Suprapubic skin (tissue), 4 donors: ENCODE data around the gene MAP2K5.

ENCODE experiments used
- EP300 ChIP-seq: sonication (generic); formaldehyde crosslinking; IDR thresholded peaks from one replicate; pipeline ENCODE4 v1.6.1; 2017; ENCODE audit warnings: antibody characterized with exemption
- POLR2A ChIP-seq, 2 donors: fragments of 450-650 bp; IDR thresholded peaks; one replicate each; pipeline ENCODE4 v1.6.1; 2017; ENCODE audit warnings: antibody characterized with exemption in 2 of 2, mild to moderate bottlenecking in 2 of 2, moderate library complexity in 2 of 2
- POLR2AphosphoS5 ChIP-seq, 3 donors: sonication (generic); formaldehyde crosslinking; IDR thresholded peaks; one replicate each; pipeline ENCODE4 v1.6.1; 2017; ENCODE audit warnings: antibody characterized with exemption in 3 of 3
- TF ChIP-seq, protein P1 (sequence below), 2 donors: fragments of 200-600 bp in 1 of 2; fragments of 450-650 bp in 1 of 2; sonication (generic) in 1 of 2; IDR thresholded peaks; one replicate each; pipeline ENCODE4 v1.5.1; 2016 to 2019; ENCODE audit warnings: antibody characterized with exemption in 2 of 2, mild to moderate bottlenecking in 1 of 2, moderate library complexity in 1 of 2

DNA sequence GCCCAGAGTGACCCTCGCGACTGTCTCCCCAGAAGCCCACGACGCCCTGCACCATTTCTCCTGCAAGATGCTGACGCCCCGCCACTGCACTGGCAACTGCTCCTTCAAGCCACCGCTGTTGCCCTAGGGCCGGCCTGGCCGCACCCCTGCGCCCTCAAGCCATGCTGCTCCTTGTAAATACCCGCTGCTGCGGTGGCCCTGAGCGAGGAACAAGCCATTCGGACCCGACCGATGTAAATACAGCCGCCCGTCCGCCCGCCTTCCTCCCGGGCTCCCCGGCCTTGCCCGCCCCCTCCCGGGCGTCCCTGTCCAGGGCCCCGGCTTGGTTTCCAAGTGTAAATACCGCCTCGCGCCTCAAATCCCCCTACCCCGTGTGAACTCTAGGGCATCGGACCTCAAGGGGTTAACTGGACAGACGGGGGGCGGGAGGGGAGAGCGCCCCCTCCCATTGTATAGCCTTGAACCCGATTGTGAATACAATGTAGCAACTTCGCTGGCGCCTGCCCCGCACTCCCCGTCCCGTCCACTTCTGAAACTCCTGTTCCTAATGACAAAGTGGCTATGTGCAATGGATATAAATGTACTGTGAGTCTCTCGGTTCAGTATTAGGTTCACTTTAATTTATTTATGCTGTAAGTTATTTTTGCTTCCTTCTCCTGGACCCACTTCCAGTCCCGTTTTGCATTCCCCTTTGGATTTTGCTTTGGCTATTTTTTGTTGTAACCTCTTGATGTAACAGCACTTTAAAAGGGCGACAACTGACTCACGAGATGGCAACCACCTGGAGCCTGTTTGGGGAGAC lies 291.4 kb downstream of the MAP2K5 start:
- TF ChIP-seq, protein P1, sequence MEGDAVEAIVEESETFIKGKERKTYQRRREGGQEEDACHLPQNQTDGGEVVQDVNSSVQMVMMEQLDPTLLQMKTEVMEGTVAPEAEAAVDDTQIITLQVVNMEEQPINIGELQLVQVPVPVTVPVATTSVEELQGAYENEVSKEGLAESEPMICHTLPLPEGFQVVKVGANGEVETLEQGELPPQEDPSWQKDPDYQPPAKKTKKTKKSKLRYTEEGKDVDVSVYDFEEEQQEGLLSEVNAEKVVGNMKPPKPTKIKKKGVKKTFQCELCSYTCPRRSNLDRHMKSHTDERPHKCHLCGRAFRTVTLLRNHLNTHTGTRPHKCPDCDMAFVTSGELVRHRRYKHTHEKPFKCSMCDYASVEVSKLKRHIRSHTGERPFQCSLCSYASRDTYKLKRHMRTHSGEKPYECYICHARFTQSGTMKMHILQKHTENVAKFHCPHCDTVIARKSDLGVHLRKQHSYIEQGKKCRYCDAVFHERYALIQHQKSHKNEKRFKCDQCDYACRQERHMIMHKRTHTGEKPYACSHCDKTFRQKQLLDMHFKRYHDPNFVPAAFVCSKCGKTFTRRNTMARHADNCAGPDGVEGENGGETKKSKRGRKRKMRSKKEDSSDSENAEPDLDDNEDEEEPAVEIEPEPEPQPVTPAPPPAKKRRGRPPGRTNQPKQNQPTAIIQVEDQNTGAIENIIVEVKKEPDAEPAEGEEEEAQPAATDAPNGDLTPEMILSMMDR (IDR thresholded peaks at IDR 0.05) = peak; percentile 20 to 35
- no peak for TF ChIP-seq POLR2AphosphoS5 (IDR thresholded peaks at IDR 0.05)
- no peak for TF ChIP-seq POLR2A (IDR thresholded peaks at IDR 0.05)
- no peak for TF ChIP-seq EP300
